Central memory CD8-positive, alpha-beta T cell (primary cell): ENCODE data around the gene PPP2R3B.
"Not testable (repeated sequence)": the region's sequence is repeated elsewhere in the genome, so short reads cannot be mapped to it uniquely, and the experiment has no call there.

ENCODE experiments used
- ATAC-seq: fragments of 150-1000 bp; cut with Tn5 transposase; replicated peaks from 2 replicates; pipeline ENCODE4 v1.10.0; 2022; ENCODE audit warnings: mild to moderate bottlenecking, moderate FRiP score, moderate number of reproducible peaks; ENCODE audit not compliant: poor library complexity, severe bottlenecking; ENCODE audit errors: extremely low read depth
- DNase-seq, 2 donors: peaks; one replicate each; pipeline ENCODE4 v3.0.0; 2021; ENCODE audit warnings: low spot score in 2 of 2
- H3K27ac Mint-ChIP-seq: one replicate; pipeline ENCODE4 v1.8.0; 2022; ENCODE audit warnings: low read depth, mild to moderate bottlenecking, moderate library complexity, mixed read lengths
- H3K27me3 Mint-ChIP-seq: one replicate; pipeline ENCODE4 v1.8.0; 2022; ENCODE audit warnings: mixed read lengths
- H3K36me3 Mint-ChIP-seq: one replicate; pipeline ENCODE4 v1.8.0; 2022; ENCODE audit warnings: mild to moderate bottlenecking, moderate library complexity, mixed read lengths; ENCODE audit not compliant: insufficient read depth
- H3K4me1 Mint-ChIP-seq: one replicate; pipeline ENCODE4 v1.8.0; 2022; ENCODE audit warnings: mixed read lengths
- H3K4me3 Mint-ChIP-seq: one replicate; pipeline ENCODE4 v1.8.0; 2022; ENCODE audit warnings: mild to moderate bottlenecking, moderate library complexity, mixed read lengths
- H3K9me3 Mint-ChIP-seq: one replicate; pipeline ENCODE4 v1.8.0; 2022; ENCODE audit warnings: mixed read lengths

The PPP2R3B gene, protein sequence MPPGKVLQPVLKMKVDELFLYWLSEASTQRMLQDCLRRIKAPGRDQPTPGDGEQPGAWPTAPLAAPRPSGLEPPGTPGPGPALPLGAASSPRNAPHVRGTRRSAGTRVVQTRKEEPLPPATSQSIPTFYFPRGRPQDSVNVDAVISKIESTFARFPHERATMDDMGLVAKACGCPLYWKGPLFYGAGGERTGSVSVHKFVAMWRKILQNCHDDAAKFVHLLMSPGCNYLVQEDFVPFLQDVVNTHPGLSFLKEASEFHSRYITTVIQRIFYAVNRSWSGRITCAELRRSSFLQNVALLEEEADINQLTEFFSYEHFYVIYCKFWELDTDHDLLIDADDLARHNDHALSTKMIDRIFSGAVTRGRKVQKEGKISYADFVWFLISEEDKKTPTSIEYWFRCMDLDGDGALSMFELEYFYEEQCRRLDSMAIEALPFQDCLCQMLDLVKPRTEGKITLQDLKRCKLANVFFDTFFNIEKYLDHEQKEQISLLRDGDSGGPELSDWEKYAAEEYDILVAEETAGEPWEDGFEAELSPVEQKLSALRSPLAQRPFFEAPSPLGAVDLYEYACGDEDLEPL

GRCh38 chrX:386768-387575 lies at the start of gene PPP2R3B:
PPP2R3B (minus strand) TSS chrX:386907; CDS start chrX:386691, 216 bp downstream.
- Mint-ChIP-seq H3K9me3 (no peaks in the 10 kb centered on the region), H3K4me3 (peak within 1 kb of the TSS; percentile 87), H3K4me1 (peaks cover 14% of the 10 kb centered on the region), H3K27ac (peak within 1 kb of the TSS; percentile 98), H3K27me3 (no peaks in the 10 kb centered on the region), H3K36me3 (peaks cover 13% of the 10 kb centered on the region)
- DNase-seq (peak; percentile 95 to 100), ATAC-seq (peak; percentile 92)

- Mint-ChIP-seq H3K4me3 (no peak overlapping the region), H3K27ac (no peak overlapping the region), H3K4me1 (peaks cover 12% of the 10 kb centered on the region), H3K9me3 (peaks cover 29% of the 10 kb centered on the region), H3K27me3 (peaks cover 1% of the 10 kb centered on the region), H3K36me3 (peaks cover 4% of the 10 kb centered on the region)
- no peak for DNase-seq
- no peak for ATAC-seq
Observed at GRCh38 chrX:435536-436122, 48.9 kb upstream of the PPP2R3B start.

GRCh38 chrX:434946-435345 lies 48.2 kb upstream of the PPP2R3B start:
- peaks cover 8% of the 10 kb centered on the region for H3K27me3 Mint-ChIP-seq
- H3K36me3 Mint-ChIP-seq: peaks cover 4% of the 10 kb centered on the region
- peaks cover 12% of the 10 kb centered on the region for H3K4me1 Mint-ChIP-seq
- no peak overlapping the region for H3K4me3 Mint-ChIP-seq
- DNase-seq (no peak), ATAC-seq (no peak)
- H3K27ac Mint-ChIP-seq: no peak overlapping the region
- peaks cover 22% of the 10 kb centered on the region for H3K9me3 Mint-ChIP-seq

GRCh38 chrX:433771-434170 lies 47.1 kb upstream of the PPP2R3B start:
- DNase-seq (no peak), ATAC-seq (no peak)
- Mint-ChIP-seq H3K9me3 (peaks cover 17% of the 10 kb centered on the region), H3K27me3 (peaks cover 16% of the 10 kb centered on the region), H3K4me3 (no peak overlapping the region), H3K27ac (no peak overlapping the region), H3K4me1 (peaks cover 12% of the 10 kb centered on the region), H3K36me3 (peaks cover 4% of the 10 kb centered on the region)

DNA sequence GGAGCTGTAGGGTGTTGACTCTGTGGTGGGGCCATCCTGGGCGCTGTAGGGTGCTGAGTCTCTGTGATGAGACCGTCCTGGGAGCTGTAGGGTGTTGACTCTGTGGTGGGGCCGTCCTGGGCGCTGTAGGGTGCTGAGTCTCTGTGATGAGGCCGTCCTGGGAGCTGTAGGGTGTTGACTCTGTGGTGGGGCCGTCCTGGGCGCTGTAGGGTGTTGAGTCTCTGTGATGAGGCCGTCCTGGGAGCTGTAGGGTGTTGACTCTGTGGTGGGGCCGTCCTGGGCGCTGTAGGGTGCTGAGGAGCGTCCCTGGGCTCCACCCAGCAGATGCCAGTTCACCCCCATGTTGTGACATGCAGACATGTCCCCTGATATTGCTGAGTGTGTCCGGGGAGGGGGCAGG lies 46.0 kb upstream of the PPP2R3B start:
- ATAC-seq, H3K4me3 Mint-ChIP-seq, H3K36me3 Mint-ChIP-seq, DNase-seq, H3K27ac Mint-ChIP-seq: not testable (repeated sequence)
- H3K9me3 Mint-ChIP-seq: peaks cover 17% of the 10 kb centered on the region
- peaks cover 27% of the 10 kb centered on the region for H3K27me3 Mint-ChIP-seq
- H3K4me1 Mint-ChIP-seq: peaks cover 12% of the 10 kb centered on the region

GRCh38 chrX:431492-432111 lies 44.9 kb upstream of the PPP2R3B start:
- Mint-ChIP-seq H3K4me3 (no peak overlapping the region), H3K4me1 (peaks cover 6% of the 10 kb centered on the region), H3K27me3 (peaks cover 38% of the 10 kb centered on the region), H3K36me3 (peaks cover 1% of the 10 kb centered on the region), H3K9me3 (peaks cover 12% of the 10 kb centered on the region), H3K27ac (no peak overlapping the region)
- no peak for ATAC-seq
- DNase-seq: no peak

DNA sequence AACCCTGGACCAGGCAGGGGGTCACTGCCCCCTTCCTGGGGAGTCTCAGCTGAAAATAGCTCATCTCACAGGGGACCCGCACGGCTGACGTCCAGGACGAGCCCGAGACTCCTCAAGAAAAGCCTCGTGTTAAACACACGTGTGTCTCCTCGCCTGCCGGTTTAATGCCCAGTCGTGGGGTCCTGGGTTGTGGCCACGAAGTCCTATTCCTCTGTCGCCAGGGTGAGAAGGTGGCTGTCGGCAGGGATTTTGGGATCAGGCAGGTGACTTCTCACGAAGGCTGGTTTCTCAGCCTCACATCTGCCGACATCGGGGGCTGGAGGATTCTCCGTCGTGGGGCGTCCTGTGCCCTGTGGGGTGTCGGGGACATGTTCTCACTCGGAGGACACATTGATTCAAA lies 44.3 kb upstream of the PPP2R3B start:
- Mint-ChIP-seq H3K27me3 (peaks cover 43% of the 10 kb centered on the region), H3K36me3 (no peaks in the 10 kb centered on the region), H3K9me3 (peaks cover 6% of the 10 kb centered on the region), H3K27ac (no peak overlapping the region), H3K4me3 (no peak overlapping the region), H3K4me1 (peaks cover under 1% of the 10 kb centered on the region)
- DNase-seq (no peak), ATAC-seq (no peak)

- Mint-ChIP-seq H3K36me3 (no peaks in the 10 kb centered on the region), H3K9me3 (peaks cover 6% of the 10 kb centered on the region), H3K4me3 (no peak overlapping the region), H3K27me3 (peaks cover 45% of the 10 kb centered on the region), H3K4me1 (no peaks in the 10 kb centered on the region), H3K27ac (no peak overlapping the region)
- ATAC-seq (no peak), DNase-seq (no peak)
Observed at GRCh38 chrX:429266-429825, 42.6 kb upstream of the PPP2R3B start.

GRCh38 chrX:427812-428725 lies 41.4 kb upstream of the PPP2R3B start:
- ATAC-seq (no peak), DNase-seq (no peak)
- H3K27me3 Mint-ChIP-seq: peaks cover 45% of the 10 kb centered on the region
- H3K36me3 Mint-ChIP-seq: no peaks in the 10 kb centered on the region
- H3K9me3 Mint-ChIP-seq: no peaks in the 10 kb centered on the region
- no peak overlapping the region for H3K4me3 Mint-ChIP-seq
- H3K4me1 Mint-ChIP-seq: no peaks in the 10 kb centered on the region
- no peak overlapping the region for H3K27ac Mint-ChIP-seq

DNA sequence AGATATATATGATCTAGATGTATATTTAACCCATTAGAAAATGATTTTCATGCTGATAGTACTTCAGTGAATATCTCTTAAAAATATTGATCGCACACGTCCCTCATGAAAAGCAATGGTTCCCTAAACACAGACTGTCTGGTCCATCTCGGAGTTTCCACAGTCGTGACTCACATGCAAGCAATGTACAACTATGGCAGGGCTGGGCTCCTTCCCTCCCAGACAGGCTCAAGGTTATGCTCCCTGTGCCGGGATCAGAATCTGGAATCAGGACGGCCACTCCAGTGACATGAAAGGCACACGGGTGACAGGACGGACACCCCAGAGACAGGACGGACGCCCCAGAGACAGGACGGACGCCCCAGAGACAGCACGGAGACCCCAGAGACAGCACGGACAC lies 40.2 kb upstream of the PPP2R3B start:
- Mint-ChIP-seq H3K4me3 (no peak overlapping the region), H3K27me3 (peaks cover 45% of the 10 kb centered on the region), H3K36me3 (no peaks in the 10 kb centered on the region), H3K27ac (no peak overlapping the region), H3K4me1 (no peaks in the 10 kb centered on the region), H3K9me3 (no peaks in the 10 kb centered on the region)
- ATAC-seq (no peak), DNase-seq (no peak)

GRCh38 chrX:425056-425455 lies 38.3 kb upstream of the PPP2R3B start:
- Mint-ChIP-seq H3K36me3 (no peaks in the 10 kb centered on the region), H3K27me3 (peaks cover 38% of the 10 kb centered on the region), H3K4me3 (no peak overlapping the region), H3K4me1 (no peaks in the 10 kb centered on the region), H3K27ac (no peak overlapping the region), H3K9me3 (no peaks in the 10 kb centered on the region)
- ATAC-seq: no peak
- DNase-seq: no peak
